Esophagus muscularis mucosa (tissue), 4 donors: Measurements from ENCODE around the gene AKAP9. TPM values are rescaled to one million over a fixed set of nuclear protein-coding genes. Genes with fewer than 3 reads are reported as not detected.
"Not testable (repeated sequence)": the region's sequence is repeated elsewhere in the genome, so short reads cannot be mapped to it uniquely, and the experiment has no call there.

Experiments used
- DNase-seq: peaks from one replicate; pipeline ENCODE4 v3.0.0-alpha.2; 2017; ENCODE audit errors: extremely low spot score
- H3K27ac ChIP-seq, 4 donors: fragments of 200-600 bp; sonication (generic); replicated peaks in 1 of 4; 1 replicate in 3 of 4; 2 replicates in 1 of 4; pipeline ENCODE4 v1.5.1; 2016 to 2019; ENCODE audit warnings: mild to moderate bottlenecking in 1 of 4
- H3K27me3 ChIP-seq, 4 donors: fragments of 200-600 bp; sonication (generic); one replicate each; pipeline versions ENCODE4 v1.5.1 to v1.6.0; 2016 to 2019
- H3K36me3 ChIP-seq, 4 donors: fragments of 200-600 bp; sonication (generic); one replicate each; pipeline ENCODE4 v1.5.1; 2016 to 2019
- H3K4me1 ChIP-seq, 4 donors: fragments of 200-600 bp; sonication (generic); one replicate each; pipeline ENCODE4 v1.5.1; 2016 to 2019
- H3K4me3 ChIP-seq, 4 donors: fragments of 200-600 bp; sonication (generic); 1 replicate in 2 of 4; 2 replicates in 2 of 4; pipeline ENCODE4 v1.5.1; 2016 to 2019; ENCODE audit warnings: mild to moderate bottlenecking in 4 of 4, moderate library complexity in 1 of 4
- H3K9me3 ChIP-seq, 4 donors: fragments of 200-600 bp; sonication (generic); 1 replicate in 3 of 4; 2 replicates in 1 of 4; pipeline ENCODE4 v1.5.1; 2016 to 2019
- CTCF ChIP-seq, 3 experiments: fragments of 200-600 bp in 2 of 3; fragments of 450-650 bp in 1 of 3; sonication (generic) in 2 of 3; IDR thresholded peaks; one replicate each; pipeline ENCODE4 v1.5.1; 2017 to 2019; ENCODE audit warnings: antibody characterized with exemption in 3 of 3, mild to moderate bottlenecking in 2 of 3, moderate library complexity in 1 of 3
- EP300 ChIP-seq: sonication (generic); formaldehyde crosslinking; IDR thresholded peaks from one replicate; pipeline ENCODE4 v1.6.1; 2017; ENCODE audit warnings: antibody characterized with exemption
- POLR2A ChIP-seq: fragments of 450-650 bp; IDR thresholded peaks from one replicate; pipeline ENCODE4 v1.6.1; 2017; ENCODE audit warnings: antibody characterized with exemption, moderate library complexity, mild to moderate bottlenecking, low read depth
- POLR2AphosphoS5 ChIP-seq, 2 donors: sonication (generic); formaldehyde crosslinking; IDR thresholded peaks; one replicate each; pipeline ENCODE4 v1.6.1; 2017; ENCODE audit warnings: antibody characterized with exemption in 2 of 2
- whole genome bisulfite sequencing: methylation state at CpG from one replicate; pipeline ENCODE4 v1.1.5; 2018; 5-methylcytosine and 5-hydroxymethylcytosine counted together
- intact Hi-C: fragments of 100-400 bp; cut with DNase I; formaldehyde crosslinking; loops from one replicate; pipeline ENCODE4 v1.15.1; 2023
- total RNA-seq, 4 donors: library from RNA; depleted of rRNA; stranded (reverse); fragments of >200 nt; gene quantifications; one replicate each; pipeline versions ENCODE4 v1.1.0 to v1.2.1, GENCODE V29; 2016

Gene AKAP9
- total RNA-seq, 4 donors from 2014 or later: 33.6 to 60.2 (median 39.3) TPM

DNA sequence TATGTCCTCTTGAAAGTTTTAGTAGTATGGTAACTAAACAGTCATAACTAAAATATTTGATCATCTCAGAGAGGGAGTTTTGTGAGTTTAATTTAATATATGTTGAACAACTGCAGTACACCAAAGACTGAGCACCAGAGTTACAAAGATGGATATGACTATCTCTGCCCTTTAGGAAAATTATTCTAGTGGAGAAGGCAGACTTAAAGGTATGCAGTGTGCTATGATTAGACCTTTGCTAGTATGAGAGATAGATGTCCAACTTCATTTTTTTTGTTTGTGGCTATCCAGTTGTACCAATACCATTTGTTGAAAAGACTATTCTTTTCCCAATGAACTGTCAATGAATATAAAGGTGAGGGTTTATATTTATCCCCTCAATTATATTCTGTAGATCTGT, 33.4 kb downstream of the AKAP9 start:
- Histone ChIP-seq H3K9me3 (no peaks in the 10 kb centered on the region), H3K27me3 (no peaks in the 10 kb centered on the region), H3K4me1 (peaks cover 0 to 9% (median 7%) of the 10 kb centered on the region in 4 donors), H3K27ac (no peak overlapping the region), H3K36me3 (peaks cover 0 to 30% (median 6%) of the 10 kb centered on the region in 4 donors), H3K4me3 (no peak overlapping the region)
- intact Hi-C loops: no loop called here
- no peak for TF ChIP-seq POLR2AphosphoS5 (IDR thresholded peaks at IDR 0.05)
- no peak for DNase-seq

GRCh38 chr7:91976743-91977142, 36.1 kb downstream of the AKAP9 start:
- H3K27ac ChIP-seq: no peak overlapping the region
- DNase-seq: no peak
- H3K4me3 ChIP-seq: no peak overlapping the region
- no peaks in the 10 kb centered on the region for H3K27me3 ChIP-seq
- no peak for TF ChIP-seq EP300
- TF ChIP-seq POLR2AphosphoS5 (IDR thresholded peaks at IDR 0.05): no peak
- no peak for TF ChIP-seq CTCF (IDR thresholded peaks at IDR 0.05)
- no peak for TF ChIP-seq POLR2A
- WGBS: 95% methylated on average over 4 of the region's 4 CpGs
- intact Hi-C loops: no loop called here
- peaks cover 0 to 34% (median 12%) of the 10 kb centered on the region in 4 donors for H3K36me3 ChIP-seq
- peaks cover 0 to 5% (median 2%) of the 10 kb centered on the region in 4 donors for H3K4me1 ChIP-seq
- no peaks in the 10 kb centered on the region for H3K9me3 ChIP-seq

- 100% methylated on average over 1 of the region's 1 CpG for WGBS
- no peaks in the 10 kb centered on the region for H3K9me3 ChIP-seq
- peaks cover 0 to 35% (median 15%) of the 10 kb centered on the region in 4 donors for H3K36me3 ChIP-seq
- H3K27me3 ChIP-seq: no peaks in the 10 kb centered on the region
- no peak overlapping the region for H3K27ac ChIP-seq
- no peak overlapping the region for H3K4me3 ChIP-seq
- no peak for DNase-seq
- intact Hi-C loops: no loop called here
- TF ChIP-seq POLR2A: no peak
- no peak for TF ChIP-seq EP300
- no peak for TF ChIP-seq POLR2AphosphoS5 (IDR thresholded peaks at IDR 0.05)
- TF ChIP-seq CTCF (IDR thresholded peaks at IDR 0.05): no peak
- H3K4me1 ChIP-seq: no peaks in the 10 kb centered on the region
These were observed 38.9 kb downstream of the AKAP9 start for GRCh38 chr7:91979590-91979989.

DNA sequence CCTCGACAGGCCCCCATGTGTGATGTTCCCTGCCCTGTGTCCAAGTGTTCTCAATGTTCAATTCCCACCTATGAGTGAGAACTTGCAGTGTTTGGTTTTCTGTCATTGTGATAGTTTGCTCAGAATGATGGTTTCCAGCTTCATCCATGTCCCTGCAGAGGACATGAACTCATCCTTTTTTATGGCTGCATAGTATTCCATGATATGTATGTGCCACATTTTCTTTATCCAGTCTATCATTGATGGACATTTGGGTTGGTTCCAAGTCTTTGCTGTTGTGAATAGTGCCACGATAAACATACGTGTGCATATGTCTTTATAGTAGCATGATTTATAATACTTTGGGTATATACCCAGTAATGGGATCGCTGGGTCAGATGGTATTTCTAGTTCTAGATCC, 41.7 kb downstream of the AKAP9 start:
- H3K4me1 ChIP-seq, H3K27me3 ChIP-seq, H3K9me3 ChIP-seq, H3K4me3 ChIP-seq, DNase-seq, intact Hi-C loops, H3K27ac ChIP-seq: not testable (repeated sequence)
- peaks cover 0 to 19% (median 12%) of the 10 kb centered on the region in 4 donors for H3K36me3 ChIP-seq
- 100% methylated on average over 4 of the region's 4 CpGs for WGBS

GRCh38 chr7:91988213-91988612, 47.6 kb downstream of the AKAP9 start:
- peaks cover 4 to 11% (median 7%) of the 10 kb centered on the region in 4 donors for H3K36me3 ChIP-seq
- H3K27ac ChIP-seq: no peak overlapping the region
- H3K4me3 ChIP-seq: no peak overlapping the region
- intact Hi-C loops: no loop called here
- H3K4me1 ChIP-seq: no peaks in the 10 kb centered on the region
- TF ChIP-seq POLR2A (no peak), POLR2AphosphoS5 (IDR thresholded peaks at IDR 0.05) (no peak), CTCF (IDR thresholded peaks at IDR 0.05) (no peak), EP300 (no peak)
- DNase-seq: no peak
- no peaks in the 10 kb centered on the region for H3K27me3 ChIP-seq
- no peaks in the 10 kb centered on the region for H3K9me3 ChIP-seq

- Histone ChIP-seq H3K27me3 (no peaks in the 10 kb centered on the region), H3K9me3 (no peaks in the 10 kb centered on the region), H3K36me3 (peaks cover 25 to 63% (median 43%) of the 10 kb centered on the region in 4 donors), H3K4me3 (no peak overlapping the region), H3K27ac (no peak overlapping the region), H3K4me1 (no peaks in the 10 kb centered on the region)
- TF ChIP-seq CTCF (IDR thresholded peaks at IDR 0.05): no peak
- no peak for TF ChIP-seq POLR2AphosphoS5 (IDR thresholded peaks at IDR 0.05)
- no peak for TF ChIP-seq EP300
- no peak for TF ChIP-seq POLR2A
- intact Hi-C loops: no loop called here
- DNase-seq: no peak
- 93% methylated on average over 3 of the region's 3 CpGs for WGBS
These were observed 53.3 kb downstream of the AKAP9 start for GRCh38 chr7:91993976-91994375.
